HG03066 (cell line): ENCODE data around the gene LRRC3.

Experiments used
- ATAC-seq: cut with Tn5 transposase; IDR thresholded peaks from one replicate; pipeline ENCODE4 v1.9.1; 2021; ENCODE audit warnings: low read depth; ENCODE audit not compliant: unreplicated experiment

Gene LRRC3

DNA sequence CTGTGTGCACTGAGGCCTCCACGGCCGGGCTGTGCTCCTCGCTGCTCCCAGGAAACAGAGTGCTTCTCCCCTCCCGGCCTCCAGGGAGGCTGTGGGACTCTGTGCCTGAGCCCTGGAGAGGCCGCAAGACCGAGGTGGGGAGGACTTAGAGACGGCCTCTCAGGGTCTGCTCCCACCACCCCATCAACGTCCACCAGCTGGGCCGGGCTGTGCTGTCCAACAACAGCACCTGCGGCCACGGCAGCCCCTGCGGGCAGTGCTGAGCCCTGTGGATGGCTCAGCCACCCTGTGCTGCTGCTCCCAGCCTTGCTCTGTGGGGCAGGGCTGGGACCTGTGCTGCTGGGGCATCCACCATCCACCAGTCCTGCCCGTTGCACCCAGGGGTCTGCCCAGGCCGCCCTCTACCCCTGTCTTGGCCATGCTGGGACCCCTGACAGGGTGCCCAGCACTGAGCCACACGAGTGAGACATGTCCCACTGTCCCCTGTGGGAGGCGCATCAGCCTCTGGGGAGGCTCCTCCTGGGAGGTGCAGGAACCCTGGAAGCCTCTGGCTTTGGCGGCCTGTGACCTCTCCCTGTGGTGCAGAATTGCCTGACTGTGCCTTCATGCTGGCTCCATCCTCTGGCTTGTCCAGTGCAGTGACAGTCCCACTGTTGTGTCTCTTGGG, 31.2 kb upstream of the LRRC3 start:
- no peak for ATAC-seq

DNA sequence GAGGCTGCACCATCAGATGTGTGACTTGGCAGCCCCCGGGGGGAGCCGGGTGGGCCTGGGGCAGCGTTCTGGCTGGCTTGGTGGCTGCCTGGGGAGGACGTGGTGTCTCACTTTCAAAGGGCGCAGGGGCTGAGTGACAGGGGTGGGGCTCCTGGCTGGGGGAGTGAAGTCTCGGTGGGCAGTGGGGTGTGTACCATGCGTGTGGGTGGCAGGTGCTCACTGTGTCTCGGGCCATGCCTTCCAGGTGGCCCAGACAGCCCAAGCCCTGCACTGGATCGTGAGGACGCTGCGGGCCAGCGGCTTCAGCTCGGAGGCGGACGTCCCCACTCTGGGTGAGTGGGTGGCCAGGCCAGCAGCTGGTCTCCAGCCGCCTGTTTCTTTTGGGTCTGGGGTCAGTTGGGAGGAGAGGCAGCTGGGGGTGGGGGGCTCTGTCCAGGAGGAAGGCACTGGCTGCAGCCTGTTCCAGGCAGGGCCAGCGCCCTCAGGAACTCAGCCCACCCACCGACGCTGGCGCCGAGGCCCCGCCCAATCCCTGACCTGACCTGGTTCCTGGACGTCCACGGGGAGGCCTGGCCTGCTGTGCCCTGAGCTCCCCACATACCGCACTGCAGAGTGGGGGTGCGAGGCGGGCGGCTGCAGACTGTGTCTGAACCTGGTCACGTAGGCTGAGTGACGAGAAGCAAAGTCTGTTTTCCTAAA, 30.6 kb upstream of the LRRC3 start:
- ATAC-seq, result no peak

DNA sequence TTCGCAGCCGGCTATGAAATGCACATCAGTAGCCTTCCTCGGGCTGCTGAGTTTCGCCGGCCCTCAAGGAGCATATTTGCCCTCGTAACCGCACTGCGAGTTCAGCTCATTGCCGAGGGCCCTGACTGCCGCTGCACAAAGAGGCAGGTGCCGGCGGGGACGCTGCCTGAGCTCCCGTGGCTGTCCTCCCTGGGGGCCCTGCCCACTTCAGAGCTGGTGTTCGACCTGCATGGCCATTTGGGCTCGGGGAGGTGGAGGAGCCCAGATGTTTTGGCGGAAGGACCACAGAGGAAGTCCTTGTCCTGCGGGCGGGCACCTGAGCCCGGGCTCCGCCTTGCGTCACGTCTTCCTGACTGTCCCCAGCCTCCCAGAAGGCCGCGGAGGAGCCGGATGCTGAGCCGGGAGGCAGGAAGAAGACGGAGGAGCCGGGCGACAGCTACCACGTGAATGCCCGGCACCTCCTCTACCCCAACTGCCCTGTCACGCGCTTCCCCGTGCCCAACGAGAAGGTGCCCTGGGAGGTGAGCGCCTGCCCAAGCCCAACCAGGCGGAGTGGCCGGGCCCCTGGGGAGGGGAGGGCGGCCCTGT, 29.9 kb upstream of the LRRC3 start:
- no peak for ATAC-seq

DNA sequence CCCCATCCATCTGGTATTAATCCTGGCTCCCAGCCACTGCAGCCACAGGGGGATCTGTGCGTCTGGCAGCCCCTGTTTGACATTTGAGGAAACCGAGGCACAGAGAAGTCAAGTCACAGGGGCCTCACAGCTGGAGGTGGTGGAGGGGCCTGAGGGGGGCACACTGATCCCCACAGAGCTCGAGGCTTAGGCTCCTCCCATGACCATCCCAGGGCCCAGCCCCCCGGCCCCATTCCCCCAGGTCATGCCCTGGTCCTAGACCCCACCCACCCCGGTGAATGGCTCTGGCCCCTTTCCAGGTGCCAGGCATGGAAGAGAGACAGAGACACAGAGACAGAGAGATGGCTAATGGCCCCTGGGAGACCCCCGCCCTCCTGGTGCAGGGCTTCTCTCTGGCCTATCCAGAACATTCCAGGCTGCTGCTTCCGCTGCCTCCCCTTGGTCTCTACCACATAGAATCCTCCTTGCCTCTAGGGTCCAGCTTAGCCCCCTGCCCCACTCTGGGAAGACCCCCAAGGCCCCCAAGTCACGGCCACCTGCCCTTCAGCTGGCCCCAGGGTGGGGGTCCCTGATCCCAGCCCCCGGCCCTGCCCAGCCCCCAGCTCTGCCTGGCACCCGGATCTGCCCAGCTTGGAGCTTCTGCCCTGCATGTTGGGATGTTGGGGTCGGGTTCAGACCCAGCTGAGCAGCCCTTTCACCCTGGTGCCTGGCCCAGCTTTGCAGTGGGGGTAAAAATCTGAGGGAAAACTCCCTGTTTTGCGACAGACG, 29.2 kb upstream of the LRRC3 start:
- no peak for ATAC-seq

DNA sequence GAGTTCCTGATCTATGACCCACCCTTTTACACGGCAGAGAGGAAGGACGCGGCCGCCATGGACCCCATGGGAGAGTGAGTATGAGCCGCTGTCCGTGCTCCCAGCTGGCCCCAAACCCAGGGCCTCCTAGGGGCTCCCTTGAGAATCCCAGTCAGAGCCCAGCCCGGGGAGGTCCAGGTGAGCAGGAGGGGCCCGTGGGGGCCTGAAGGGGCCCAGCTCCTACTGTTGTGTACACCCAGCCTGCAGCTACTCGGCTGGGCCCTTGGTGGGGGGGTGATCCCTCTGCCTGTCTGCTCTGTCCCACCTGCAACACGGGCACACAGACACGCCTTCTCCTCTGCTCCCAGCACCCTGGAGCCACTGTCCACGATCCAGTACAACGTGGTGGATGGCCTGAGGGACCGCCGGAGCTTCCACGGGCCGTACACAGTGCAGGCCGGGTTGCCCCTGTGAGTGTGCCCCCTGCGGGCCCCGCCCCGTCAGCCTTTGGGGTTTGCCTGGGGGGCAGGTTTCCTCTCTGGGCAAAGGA, 28.6 kb upstream of the LRRC3 start:
- no peak for ATAC-seq

DNA sequence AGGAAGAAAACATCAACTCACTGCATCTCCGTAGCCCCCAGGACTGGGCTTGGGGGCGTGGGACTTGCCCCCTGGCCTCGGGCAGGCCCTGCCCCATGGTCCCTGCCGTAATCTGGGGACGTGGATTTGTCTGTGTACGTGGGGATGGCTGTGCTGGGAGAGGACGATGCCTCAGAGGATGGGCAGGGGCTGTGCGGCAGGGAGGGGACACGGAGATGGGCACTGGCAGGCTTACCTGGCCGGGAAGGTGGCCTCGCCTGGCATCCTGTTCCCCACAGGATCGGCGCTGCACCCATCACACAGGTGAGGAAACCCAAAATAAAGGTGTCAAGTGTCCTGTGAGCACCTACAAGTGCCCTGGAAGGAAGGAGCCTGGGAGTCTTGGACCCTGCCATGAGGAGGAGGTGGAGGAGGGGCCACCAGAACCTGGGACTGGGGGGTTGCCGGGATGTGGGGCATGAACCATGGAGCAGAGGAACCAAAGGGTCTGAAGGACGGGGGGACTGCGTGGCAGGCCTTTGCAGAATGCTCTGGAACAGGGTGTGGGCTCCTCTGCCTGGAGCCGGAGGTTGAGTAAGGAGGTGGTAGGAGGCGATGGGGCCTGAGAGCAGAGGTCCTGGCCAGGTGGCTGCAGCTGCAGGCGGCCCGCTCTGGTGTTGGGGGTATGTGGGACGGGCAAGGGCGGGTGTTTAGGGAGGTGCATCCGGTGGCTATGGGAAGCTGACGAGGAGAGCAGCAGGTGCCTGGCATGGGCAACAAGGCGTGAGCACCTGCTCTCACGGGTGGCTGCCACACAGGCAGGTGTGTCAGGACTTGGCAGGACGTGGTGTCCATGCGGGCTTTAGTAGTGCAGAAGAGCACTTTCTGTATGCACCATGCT, 27.8 kb upstream of the LRRC3 start:
- ATAC-seq, result no peak

DNA sequence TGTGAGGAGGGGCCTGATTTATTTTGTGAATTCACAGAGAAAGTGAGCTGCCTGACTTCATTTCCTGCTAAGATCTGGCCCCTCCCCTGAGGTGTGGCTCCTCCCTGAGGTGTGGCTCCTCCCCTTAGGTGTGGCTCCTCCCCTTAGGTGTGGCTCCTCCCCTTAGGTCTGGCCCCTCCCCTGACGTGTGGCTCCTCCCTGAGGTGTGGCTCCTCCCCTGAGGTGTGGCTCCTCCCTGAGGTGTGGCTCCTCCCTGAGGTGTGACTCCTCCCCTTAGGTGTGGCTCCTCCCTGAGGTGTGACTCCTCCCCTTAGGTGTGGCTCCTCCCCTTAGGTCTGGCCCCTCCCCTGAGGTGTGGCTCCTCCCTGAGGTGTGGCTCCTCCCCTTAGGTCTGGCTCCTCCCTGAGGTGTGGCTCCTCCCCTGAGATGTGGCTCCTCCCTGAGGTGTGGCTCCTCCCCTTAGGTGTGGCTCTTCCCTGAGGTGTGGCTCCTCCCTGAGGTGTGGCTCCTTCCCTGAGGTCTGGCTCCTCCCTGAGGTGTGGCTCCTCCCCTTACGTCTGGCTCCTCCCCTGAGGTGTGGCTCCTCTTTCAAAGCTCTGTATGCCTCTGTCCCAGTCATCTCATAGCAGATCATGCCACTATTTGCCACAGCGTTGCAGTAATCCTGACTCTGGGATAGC, 26.9 kb upstream of the LRRC3 start:
- ATAC-seq, result no peak

DNA sequence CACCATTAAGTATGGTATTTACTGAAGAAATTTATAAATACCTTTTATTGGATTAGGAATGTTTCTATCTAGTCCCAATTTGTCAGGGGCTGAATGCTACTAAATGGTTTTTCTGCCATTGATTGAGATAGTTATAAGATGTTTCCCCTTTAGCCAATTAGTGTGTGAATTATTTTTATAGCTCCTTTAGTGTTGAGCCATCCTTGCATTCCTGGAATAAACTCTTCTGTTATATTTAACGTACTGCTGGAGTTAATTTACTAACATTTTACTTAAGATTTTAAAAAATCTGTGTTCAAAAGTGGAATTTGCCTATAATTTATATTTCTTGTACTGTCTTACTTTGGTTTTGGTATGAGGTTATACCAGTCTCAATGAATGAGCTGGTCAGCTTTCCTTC, 25.4 kb upstream of the LRRC3 start:
- no peak for ATAC-seq

DNA sequence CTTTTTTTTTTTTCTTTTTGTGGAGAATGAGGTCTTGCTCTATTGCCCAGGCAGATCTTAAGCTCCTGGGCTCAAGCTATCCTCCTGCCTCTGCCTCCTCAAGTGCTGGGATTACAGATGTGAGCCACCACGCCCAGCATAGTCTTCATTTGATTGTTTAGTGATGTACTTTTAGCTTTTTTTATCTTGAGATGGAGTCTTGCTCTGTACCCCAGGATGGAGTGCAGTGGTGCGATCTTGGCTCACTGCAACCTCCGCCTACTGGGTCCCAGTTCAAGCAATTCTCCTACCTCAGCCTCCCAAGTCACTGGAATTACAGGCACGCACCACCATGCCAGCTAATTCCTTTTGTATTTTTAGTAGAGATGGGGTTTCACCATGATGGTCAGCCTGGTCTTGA, 24.0 kb upstream of the LRRC3 start:
- no peak for ATAC-seq

DNA sequence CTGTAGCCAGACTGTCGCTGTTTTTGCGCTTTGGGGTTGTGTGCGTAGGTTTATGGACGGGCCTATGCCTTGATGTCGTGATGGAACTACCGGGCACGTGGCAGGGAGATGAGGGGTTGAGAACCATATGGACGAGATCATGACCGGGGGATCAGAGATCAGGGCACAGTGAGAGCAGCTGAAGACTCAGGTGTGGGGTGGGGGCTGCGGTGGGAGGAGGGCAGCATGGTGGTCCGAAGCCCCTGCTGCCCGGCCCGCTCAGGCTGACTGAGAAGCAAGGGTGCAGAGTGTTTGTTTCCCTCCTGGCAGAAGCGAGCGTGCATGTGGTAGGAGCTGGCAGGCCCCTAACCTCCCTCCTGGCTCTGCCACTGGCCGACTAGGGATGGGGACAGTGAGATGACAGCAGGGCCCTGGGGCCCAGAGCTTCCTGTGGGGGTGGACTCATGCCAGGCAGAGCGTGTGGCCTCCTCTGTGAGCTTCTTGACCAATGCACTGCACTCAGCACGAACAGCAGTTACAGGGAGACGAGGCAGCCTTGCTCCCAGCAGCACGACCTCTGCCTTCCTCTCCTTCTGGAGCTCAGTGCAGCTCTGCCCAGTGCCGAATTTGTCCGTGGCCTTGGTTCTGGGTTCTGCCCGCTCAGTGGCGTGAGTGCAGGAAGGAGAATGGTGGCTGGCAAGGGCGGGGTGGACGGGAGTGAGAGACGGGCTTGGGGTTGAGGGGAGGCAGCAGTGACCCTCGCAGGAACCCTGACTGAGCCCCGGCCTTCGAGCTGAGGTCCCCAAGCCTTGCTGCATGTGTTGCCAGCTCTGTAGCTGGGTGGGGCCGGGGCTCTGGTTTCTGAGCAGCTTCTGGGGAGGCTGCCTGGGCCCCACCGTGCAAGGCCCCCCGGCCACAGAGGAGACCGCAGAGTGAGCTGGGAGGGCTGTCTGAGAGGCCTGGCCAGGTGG, 22.2 kb upstream of the LRRC3 start:
- no peak for ATAC-seq

DNA sequence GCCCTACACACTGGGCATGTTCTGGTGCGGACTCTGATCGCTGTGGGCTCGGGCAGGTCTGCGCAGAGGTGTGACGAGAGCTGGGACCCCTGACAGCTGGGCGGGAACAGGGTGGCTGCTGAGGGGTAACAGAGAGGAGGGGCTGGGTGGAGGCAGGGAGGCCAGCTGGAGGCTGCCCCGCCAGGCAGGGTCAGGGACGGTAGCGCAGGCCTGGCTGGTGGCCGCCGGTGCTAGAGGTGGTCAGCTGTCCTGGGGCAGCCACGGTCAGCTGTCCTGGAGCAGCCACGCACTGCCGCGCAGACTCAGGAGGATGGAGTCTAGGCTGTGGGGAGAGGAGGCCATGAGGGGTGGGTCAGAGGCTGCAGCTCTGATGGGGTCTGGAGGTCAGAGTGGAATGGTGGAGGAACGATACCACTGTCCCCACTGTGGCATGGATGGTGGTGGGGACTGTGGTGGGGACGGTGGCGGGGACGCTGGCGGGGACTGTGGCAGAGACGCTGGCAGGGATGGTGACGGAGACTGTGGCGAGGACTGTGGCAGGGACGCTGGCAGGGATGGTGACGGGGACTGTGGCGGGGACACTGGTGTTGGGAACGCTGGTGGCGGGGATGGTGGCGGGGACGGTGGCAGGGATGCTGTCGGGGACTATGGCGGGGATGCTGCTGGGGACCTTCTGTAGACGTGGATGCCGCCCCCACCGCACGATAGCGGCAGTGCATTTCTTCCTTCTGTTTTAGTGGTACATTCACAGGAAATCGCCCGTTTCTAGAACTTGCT, 21.3 kb upstream of the LRRC3 start:
- no peak for ATAC-seq

DNA sequence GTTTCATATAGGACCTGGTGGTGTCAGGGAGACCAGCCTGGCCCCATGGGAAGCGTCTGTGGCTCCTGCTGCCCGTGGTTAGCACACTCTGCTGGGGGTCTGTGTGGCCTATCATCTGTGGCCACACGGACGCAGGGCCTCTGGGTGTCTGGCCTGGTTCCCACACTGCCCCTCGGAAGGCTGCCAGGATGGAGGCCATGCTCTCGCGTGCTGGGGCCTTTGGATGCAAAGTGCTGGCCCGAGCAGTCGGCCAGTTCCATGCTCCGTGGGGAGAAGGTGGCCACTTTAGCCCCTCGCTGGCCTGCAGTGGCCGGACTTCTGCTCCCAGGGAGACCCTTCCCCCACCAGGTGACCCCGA, 20.8 kb upstream of the LRRC3 start:
- no peak for ATAC-seq

DNA sequence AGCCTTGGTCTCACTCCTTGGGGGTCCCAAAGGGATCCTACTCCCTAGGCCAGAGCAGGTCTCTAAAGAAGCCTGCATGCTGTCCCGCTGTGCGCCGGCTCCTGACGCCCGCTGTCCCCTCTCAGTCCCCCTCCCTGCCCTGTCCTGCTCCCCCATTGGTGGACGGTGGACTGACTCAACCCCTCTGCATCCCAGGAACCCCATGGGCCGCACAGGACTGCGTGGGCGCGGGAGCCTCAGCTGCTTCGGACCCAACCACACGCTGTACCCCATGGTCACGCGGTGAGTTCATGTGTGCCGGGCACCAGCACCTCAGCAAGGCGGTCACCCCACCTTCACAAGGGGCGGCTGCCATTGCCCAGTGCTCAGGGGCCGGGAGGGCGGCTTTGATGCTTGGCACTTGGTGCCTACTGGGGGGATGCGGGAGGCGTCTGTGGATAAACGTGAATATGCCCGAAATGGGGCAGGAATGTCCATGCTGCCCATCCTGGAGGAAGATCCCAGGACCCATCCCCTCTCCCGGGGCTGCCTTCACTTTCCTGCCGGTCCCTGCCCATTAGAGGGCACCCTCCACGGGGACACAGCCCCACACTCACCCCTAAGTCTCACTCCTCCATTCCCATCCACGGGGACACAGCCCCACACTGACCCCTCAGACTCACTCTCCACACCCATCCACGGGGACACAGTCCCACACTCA, 20.2 kb upstream of the LRRC3 start:
- ATAC-seq, result no peak

DNA sequence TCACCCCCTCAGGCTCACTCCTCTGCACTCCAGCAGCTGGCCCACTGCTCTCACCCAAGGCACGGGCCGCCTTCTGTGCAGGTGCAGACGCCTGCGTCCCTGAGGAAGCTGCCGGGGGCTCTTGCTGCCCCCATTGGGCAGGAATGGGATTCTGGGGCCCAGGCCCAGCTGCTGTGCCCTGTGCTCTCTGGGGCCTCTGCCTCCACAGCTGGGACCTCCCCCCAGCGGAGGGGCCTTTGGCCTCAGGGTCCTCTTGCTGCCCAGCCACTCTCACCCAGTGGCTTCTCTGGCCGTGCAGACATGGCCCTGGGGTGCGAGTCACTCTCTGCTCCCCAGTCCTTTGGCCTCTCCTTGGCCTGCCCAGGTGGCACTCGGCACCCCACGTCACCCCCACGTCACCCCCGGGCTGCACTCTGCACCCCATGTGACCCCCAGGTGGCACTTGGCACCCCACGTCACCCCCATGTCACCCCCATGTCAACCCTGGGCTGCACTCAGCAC, 19.1 kb upstream of the LRRC3 start:
- no peak for ATAC-seq

DNA sequence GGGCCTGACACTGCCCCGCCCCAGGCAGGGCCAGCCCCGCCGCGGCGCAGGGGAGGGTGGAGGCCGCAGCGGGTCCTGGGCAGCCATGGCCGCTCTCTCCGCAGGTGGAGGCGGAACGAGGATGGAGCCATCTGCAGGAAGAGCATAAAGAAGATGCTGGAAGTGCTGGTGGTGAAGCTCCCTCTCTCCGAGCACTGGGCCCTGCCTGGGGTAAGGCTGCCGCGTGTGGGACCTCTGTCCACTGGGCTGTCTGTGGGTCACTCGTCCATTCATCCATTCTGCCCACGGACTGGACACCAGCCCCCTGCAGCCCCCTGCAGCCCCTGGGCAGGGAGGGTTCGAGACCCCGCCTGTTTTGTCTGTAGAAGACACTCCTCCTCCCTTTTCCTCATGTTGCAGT, 18.4 kb upstream of the LRRC3 start:
- ATAC-seq, result no peak

DNA sequence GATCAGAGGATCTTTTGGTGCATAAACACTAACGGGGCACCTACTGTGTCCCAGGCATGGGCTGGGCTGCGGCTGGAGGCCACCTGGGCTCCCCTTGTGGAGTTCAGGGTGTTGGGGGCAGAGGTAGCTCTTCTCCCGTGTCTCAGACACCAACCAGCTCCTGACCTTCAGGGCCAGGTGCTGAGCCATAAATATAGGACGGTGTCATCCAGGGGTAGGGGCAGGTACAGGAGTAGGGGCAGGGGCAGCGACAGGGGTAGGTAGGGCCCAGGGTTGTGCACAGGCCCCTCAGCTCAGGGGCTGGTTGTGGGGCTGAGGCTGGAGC, 18.0 kb upstream of the LRRC3 start:
- no peak for ATAC-seq

DNA sequence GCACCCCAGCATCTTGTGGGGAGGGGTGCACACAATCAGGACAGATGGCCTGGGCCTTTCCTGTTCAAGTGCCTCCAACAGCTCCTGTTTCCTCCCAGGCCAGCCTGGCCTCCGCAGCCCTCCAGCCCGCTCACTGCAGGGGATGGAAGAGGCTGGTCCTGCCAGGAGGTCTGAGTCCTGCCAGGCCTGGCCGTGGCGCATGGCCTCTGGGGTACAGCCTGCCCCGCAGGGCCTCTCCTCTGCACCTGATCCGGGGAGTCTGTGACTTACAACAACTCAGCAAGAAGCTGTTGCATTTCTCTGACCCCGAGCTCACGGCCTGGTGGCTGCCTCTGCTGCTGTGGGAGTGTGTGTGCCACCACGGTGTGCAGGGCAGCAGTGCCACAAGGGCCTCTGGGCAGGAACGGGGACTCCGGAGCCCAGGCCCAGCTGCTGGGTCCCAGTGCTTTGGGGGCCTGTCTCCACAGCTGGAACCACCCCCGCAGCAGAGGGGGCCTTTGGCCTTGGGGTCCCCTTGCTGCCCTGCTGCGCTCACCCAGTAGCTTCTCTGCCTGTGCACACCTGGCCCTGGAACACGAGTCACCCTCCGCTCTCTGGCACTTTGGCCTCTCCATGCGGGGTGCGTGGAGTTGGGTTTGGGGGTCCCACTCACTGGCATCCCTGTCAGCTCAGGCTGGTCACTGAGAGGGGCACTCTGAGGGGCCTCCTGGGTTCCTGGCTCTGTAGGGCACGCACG, 17.4 kb upstream of the LRRC3 start:
- ATAC-seq, result no peak
